GM12891 (cell line): ENCODE measurements around the gene CTBP2.

Experiments
- DNase-seq: peaks from one replicate; pipeline ENCODE4 v3.0.0; 2011; ENCODE audit warnings: low spot score; ENCODE audit not compliant: insufficient read length
- FAIRE-seq: peaks from 2 replicates; lab custom pipeline; 2011; peaks lifted over from hg19 to GRCh38; lab: Jason Lieb, UNC
- PAX5 ChIP-seq: IDR thresholded peaks from 2 replicates; pipeline ENCODE4 v1.6.1; 2011; ENCODE audit warnings: low read length, moderate library complexity, mild to moderate bottlenecking; ENCODE audit not compliant: insufficient read depth, severe bottlenecking
- POLR2A ChIP-seq: IDR thresholded peaks from 2 replicates; pipeline ENCODE4 v1.6.1; 2011; ENCODE audit warnings: low read depth, low read length, control low read depth
- POLR2AphosphoS5 ChIP-seq: IDR thresholded peaks from 2 replicates; pipeline ENCODE4 v1.6.1; 2011; ENCODE audit warnings: low read depth, low read length, control low read depth
- POU2F2 ChIP-seq: IDR thresholded peaks from 2 replicates; pipeline ENCODE4 v1.6.1; 2011; ENCODE audit warnings: low read depth, mild to moderate bottlenecking, control low read depth, low read length, moderate library complexity
- SPI1 ChIP-seq: IDR thresholded peaks from 2 replicates; pipeline ENCODE4 v1.6.1; 2011; ENCODE audit warnings: low read depth, low read length, control low read depth
- TAF1 ChIP-seq: IDR thresholded peaks from 2 replicates; pipeline ENCODE4 v1.6.1; 2011; ENCODE audit warnings: low read depth, low read length, control low read depth

Gene CTBP2

GRCh38 chr10:124977161-124977560 lies 183.2 kb downstream of the CTBP2 start:
- no peak for FAIRE-seq

GRCh38 chr10:124975977-124976514 lies 184.3 kb downstream of the CTBP2 start:
- DNase-seq (no peak), FAIRE-seq (no peak)
- TF ChIP-seq POU2F2 (no peak), TAF1 (no peak), SPI1 (no peak), POLR2AphosphoS5 (no peak), PAX5 (no peak), POLR2A (no peak)

More at GRCh38 chr10:124977161-124977560, 183.2 kb downstream of the CTBP2 start:
- DNase-seq = no peak
- TF ChIP-seq TAF1 = no peak
- TF ChIP-seq PAX5 = no peak
- no peak for TF ChIP-seq POLR2AphosphoS5
- TF ChIP-seq POU2F2 = no peak
- TF ChIP-seq SPI1 = no peak
- no peak for TF ChIP-seq POLR2A

DNA sequence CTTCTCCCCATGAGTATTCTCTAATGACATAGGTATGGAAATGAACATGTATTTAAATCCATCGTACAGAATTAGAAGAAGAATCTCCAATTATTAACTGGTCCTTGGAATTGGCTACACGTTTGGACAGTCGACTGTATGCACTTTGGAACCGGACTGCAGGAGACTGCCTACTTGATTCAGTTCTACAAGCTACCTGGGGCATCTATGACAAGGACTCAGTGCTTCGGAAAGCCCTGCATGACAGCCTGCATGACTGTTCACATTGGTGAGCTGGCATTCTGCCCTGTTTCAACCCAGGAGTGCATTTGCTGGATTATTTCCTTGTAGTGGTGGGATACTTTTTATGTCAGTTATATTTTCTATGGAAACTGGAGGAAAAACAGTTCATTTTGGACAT lies 186.2 kb downstream of the CTBP2 start:
- TF ChIP-seq POLR2AphosphoS5 (no peak), TAF1 (no peak), POLR2A (no peak), POU2F2 (no peak), SPI1 (no peak), PAX5 (no peak)
- no peak for FAIRE-seq
- no peak for DNase-seq

DNA sequence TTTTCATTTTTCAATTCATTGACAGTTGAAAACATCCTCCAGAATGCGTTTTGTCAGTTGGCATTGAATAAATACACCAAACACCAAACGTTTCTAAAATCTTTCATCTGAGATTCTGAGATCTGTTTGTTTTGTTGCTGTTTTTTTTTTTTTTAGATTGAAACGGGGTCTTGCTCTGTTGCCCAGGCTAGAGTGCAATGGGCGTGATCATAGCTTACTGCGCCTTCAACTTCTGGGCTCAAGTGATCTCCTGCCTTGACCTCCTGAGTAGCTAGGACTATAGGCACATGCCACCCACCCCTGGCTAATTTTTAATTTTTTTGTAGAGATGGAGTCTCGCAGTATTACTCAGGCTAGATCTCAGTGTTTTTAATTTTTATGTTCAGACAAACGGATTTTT lies 187.7 kb downstream of the CTBP2 start:
- DNase-seq (no peak), FAIRE-seq (no peak)
- TF ChIP-seq POU2F2 = no peak
- no peak for TF ChIP-seq POLR2AphosphoS5
- no peak for TF ChIP-seq PAX5
- TF ChIP-seq POLR2A = no peak
- TF ChIP-seq TAF1 = no peak
- no peak for TF ChIP-seq SPI1

DNA sequence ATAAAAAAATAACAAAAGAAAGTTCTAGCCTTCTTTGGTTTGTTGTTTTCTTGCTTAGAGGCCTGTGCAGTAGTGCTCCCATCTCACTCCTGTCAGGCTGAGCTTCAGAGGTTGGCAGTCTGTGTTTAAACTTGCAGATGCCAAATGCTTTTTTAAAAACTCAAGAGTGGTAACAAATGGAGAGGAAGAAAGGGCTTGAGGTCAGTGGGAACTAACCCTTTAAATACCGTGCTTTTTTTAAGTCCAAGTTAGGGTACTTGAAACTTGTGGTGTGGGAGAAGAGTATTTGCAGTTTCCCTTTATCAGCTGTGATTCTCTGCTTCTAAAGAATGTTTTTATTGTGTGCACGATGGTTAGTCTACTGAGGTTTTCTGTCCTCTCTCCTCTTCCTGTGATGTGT lies 189.1 kb downstream of the CTBP2 start:
- DNase-seq = no peak
- TF ChIP-seq PAX5 (no peak), SPI1 (no peak), TAF1 (no peak), POU2F2 (no peak), POLR2AphosphoS5 (no peak), POLR2A (no peak)

GRCh38 chr10:124967255-124967654 lies 193.1 kb downstream of the CTBP2 start:
- TF ChIP-seq POLR2AphosphoS5 = no peak
- no peak for TF ChIP-seq PAX5
- no peak for TF ChIP-seq POU2F2
- TF ChIP-seq TAF1 = no peak
- DNase-seq = no peak
- FAIRE-seq = no peak

More for the DNA sequence above, 189.1 kb downstream of the CTBP2 start:
- FAIRE-seq = peak; percentile 72

- DNase-seq (no peak), FAIRE-seq (no peak)
- TF ChIP-seq POLR2AphosphoS5 (no peak), TAF1 (no peak), PAX5 (no peak), POLR2A (no peak), POU2F2 (no peak), SPI1 (no peak)
Measured at GRCh38 chr10:124966008-124966407, 194.4 kb downstream of the CTBP2 start.

- no peak for DNase-seq
- TF ChIP-seq POLR2AphosphoS5 (no peak), POLR2A (no peak), TAF1 (no peak), SPI1 (no peak), PAX5 (no peak), POU2F2 (no peak)
- no peak for FAIRE-seq
Measured at GRCh38 chr10:124963866-124964720, 196.3 kb downstream of the CTBP2 start.

DNA sequence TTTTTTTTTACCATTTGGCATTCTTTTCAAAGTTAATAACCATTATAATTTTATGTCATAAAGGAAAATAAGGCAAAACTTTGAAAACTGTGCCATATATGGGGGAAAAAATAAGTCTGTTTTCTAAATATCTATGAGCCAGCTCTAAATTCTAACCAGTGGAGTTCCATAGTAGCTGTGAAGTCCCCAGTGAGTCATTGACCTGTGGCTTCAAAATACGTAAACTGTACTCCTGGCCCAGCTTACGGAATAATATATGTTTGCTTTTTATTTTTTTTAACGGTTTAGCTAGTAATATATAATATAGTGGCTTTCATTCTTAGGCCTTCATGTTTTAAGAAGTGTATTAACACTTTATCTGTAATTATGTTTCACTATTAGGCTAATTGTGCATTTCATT lies 197.9 kb downstream of the CTBP2 start:
- no peak for DNase-seq
- no peak for TF ChIP-seq POLR2A
- no peak for TF ChIP-seq PAX5
- no peak for TF ChIP-seq POLR2AphosphoS5
- TF ChIP-seq SPI1 = no peak
- TF ChIP-seq TAF1 = no peak
- TF ChIP-seq POU2F2 = no peak
- no peak for FAIRE-seq

GRCh38 chr10:124961248-124961570 lies 199.2 kb downstream of the CTBP2 start:
- no peak for DNase-seq
- peak; percentile 33 for FAIRE-seq
- TF ChIP-seq POLR2A (no peak), POLR2AphosphoS5 (no peak), POU2F2 (no peak), PAX5 (no peak), SPI1 (no peak), TAF1 (no peak)
